ENCODE results near the gene HCN1.

Gene HCN1

GRCh38 chr5:45696206-45696836 is at the start of gene HCN1:
Gene HCN1 (minus strand): TSS chr5:45696380.
- DNase-seq, result no peak

GRCh38 chr5:45741110-45741509 is 44.9 kb upstream of the HCN1 start:
- DNase-seq, result no peak

GRCh38 chr5:45737153-45737552 is 41.0 kb upstream of the HCN1 start:
- no peak for DNase-seq

GRCh38 chr5:45725537-45725936 is 29.4 kb upstream of the HCN1 start:
- no peak for DNase-seq

- no peak for DNase-seq
These were observed 1.0 kb upstream of the HCN1 start for GRCh38 chr5:45697201-45697600.

- no peak for DNase-seq
These were observed 400 bp downstream of the HCN1 start for GRCh38 chr5:45695804-45696156.

GRCh38 chr5:45694971-45695803 is 993 bp downstream of the HCN1 start:
- no peak for DNase-seq

- DNase-seq, result no peak
These were observed 1.8 kb downstream of the HCN1 start for GRCh38 chr5:45694255-45694814.

GRCh38 chr5:45692481-45692880 is 3.7 kb downstream of the HCN1 start:
- no peak for DNase-seq

- DNase-seq, result no peak
These were observed 4.5 kb downstream of the HCN1 start for GRCh38 chr5:45691656-45692055.

GRCh38 chr5:45687701-45688100 is 8.5 kb downstream of the HCN1 start:
- no peak for DNase-seq

- DNase-seq, result no peak
These were observed 9.6 kb downstream of the HCN1 start for GRCh38 chr5:45686620-45687019.

- DNase-seq, result no peak
These were observed 12.1 kb downstream of the HCN1 start for GRCh38 chr5:45684118-45684517.

GRCh38 chr5:45680950-45681349 is 15.2 kb downstream of the HCN1 start:
- no peak for DNase-seq

- DNase-seq, result no peak
These were observed 18.7 kb downstream of the HCN1 start for GRCh38 chr5:45677524-45677923.

GRCh38 chr5:45672271-45672670 is 23.9 kb downstream of the HCN1 start:
- DNase-seq, result no peak

GRCh38 chr5:45648744-45649143 is 47.4 kb downstream of the HCN1 start:
- DNase-seq, result no peak

GRCh38 chr5:45643056-45643455 is 53.1 kb downstream of the HCN1 start:
- DNase-seq, result no peak

GRCh38 chr5:45642370-45642769 is 53.8 kb downstream of the HCN1 start:
- DNase-seq, result no peak

- DNase-seq, result peak in 1 of 2 experiments; percentile 1
These were observed 57.1 kb downstream of the HCN1 start for GRCh38 chr5:45639040-45639439.

- DNase-seq, result no peak
These were observed 69.0 kb downstream of the HCN1 start for GRCh38 chr5:45627076-45627656.

- no peak for DNase-seq
These were observed 72.3 kb downstream of the HCN1 start for GRCh38 chr5:45623832-45624231.

GRCh38 chr5:45622365-45622764 is 73.8 kb downstream of the HCN1 start:
- DNase-seq, result no peak

- DNase-seq, result no peak
These were observed 78.2 kb downstream of the HCN1 start for GRCh38 chr5:45617859-45618416.
